HEK293T (cell line): ENCODE data around the gene C5orf47.

Source experiments
- SUZ12 ChIP-seq: fragments of 450-650 bp; IDR thresholded peaks from 2 replicates; pipeline ENCODE4 v1.6.1; 2016; ENCODE audit warnings: mild to moderate bottlenecking
- ZNF384 ChIP-seq: fragments of 450-650 bp; IDR thresholded peaks from 2 replicates; pipeline ENCODE4 v1.6.1; 2016

DNA sequence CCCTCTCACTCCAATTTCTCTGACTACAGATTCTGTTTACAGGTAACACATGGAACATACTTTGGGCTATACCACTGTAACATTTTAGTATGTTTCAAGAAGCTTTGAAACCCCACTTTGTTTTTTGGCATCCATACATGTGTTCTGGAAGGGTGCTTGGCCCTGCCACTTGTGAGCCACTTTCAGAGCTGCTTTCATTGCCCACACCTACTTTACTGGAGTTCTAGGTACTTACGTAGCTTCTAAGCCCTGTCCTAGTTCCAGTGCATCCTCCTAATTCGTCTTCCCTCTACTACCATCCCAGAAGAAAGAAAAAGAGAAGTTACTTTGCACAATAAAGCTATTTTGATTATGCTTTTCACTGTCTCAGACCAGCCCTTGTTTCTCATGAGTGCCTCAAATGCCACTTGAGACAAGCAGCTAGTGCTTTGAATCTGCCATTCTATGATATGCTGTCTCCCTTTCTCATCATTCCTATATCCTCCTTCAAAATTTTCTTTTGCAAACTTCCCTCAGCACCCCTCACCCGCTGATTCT, 26.5 kb upstream of the C5orf47 start:
- TF ChIP-seq ZNF384 (no peak), SUZ12 (no peak)
